DND-41 (cell line): ENCODE measurements around the gene MAMDC2.

ENCODE experiments used
- ATAC-seq: fragments of 200-7000 bp; cut with Tn5 transposase; 3 replicates; pipeline ENCODE4 v1.9.1; 2021; ENCODE audit warnings: low read depth; ENCODE audit not compliant: insufficient read depth
- DNase-seq: peaks from one replicate; pipeline ENCODE4 v3.0.0-alpha.2; 2020
- H2AFZ ChIP-seq: 2 replicates; pipeline ENCODE4 v1.6.0; 2012; ENCODE audit warnings: low read depth, low read length
- H3K27ac ChIP-seq: 2 replicates; pipeline ENCODE4 v1.5.1; 2012; ENCODE audit warnings: low read length, inconsistent platforms
- H3K27me3 ChIP-seq: fragments of 200-600 bp; sonication (generic); 2 replicates; pipeline ENCODE4 v1.6.0; 2012; ENCODE audit warnings: low read length, mild to moderate bottlenecking, inconsistent platforms; ENCODE audit not compliant: insufficient read depth, poor library complexity
- H3K36me3 ChIP-seq: 2 replicates; pipeline ENCODE4 v1.5.1; 2012; ENCODE audit warnings: low read length, inconsistent platforms; ENCODE audit not compliant: insufficient read depth
- H3K4me1 ChIP-seq: 2 replicates; pipeline ENCODE4 v1.5.1; 2012; ENCODE audit warnings: mild to moderate bottlenecking, low read length; ENCODE audit not compliant: insufficient read depth
- H3K4me2 ChIP-seq: 2 replicates; pipeline ENCODE4 v1.6.0; 2012; ENCODE audit warnings: mild to moderate bottlenecking, moderate library complexity, low read length, inconsistent platforms; ENCODE audit not compliant: insufficient read depth
- H3K4me3 ChIP-seq, 2 experiments: fragments of 200-600 bp in 1 of 2; shearing (Covaris generic) in 1 of 2; 2 replicates each; pipeline ENCODE4 v1.5.1; 2012 to 2016; ENCODE audit warnings: inconsistent platforms in 2 of 2, low read length in 2 of 2, mild to moderate bottlenecking in 2 of 2, low read depth in 1 of 2, moderate library complexity in 1 of 2
- H3K79me2 ChIP-seq: 2 replicates; pipeline ENCODE4 v1.6.0; 2012; ENCODE audit warnings: low read length, inconsistent platforms; ENCODE audit not compliant: insufficient read depth
- H3K9ac ChIP-seq: 2 replicates; pipeline ENCODE4 v1.6.0; 2012; ENCODE audit warnings: low read depth, mild to moderate bottlenecking, inconsistent platforms, low read length, moderate library complexity
- H3K9me3 ChIP-seq: 2 replicates; pipeline ENCODE4 v1.5.1; 2012; ENCODE audit warnings: low read length, moderate library complexity, mild to moderate bottlenecking, inconsistent platforms; ENCODE audit not compliant: insufficient read depth, severe bottlenecking
- H4K20me1 ChIP-seq: 2 replicates; pipeline ENCODE4 v1.6.0; 2012; ENCODE audit warnings: low read length; ENCODE audit not compliant: insufficient read depth
- CTCF ChIP-seq: IDR thresholded peaks from 2 replicates; pipeline ENCODE4 v1.5.1; 2012; ENCODE audit warnings: borderline replicate concordance, low read length, moderate library complexity, mild to moderate bottlenecking; ENCODE audit not compliant: poor library complexity, severe bottlenecking; ENCODE audit errors: extremely low read depth
- EZH2 ChIP-seq: IDR thresholded peaks from 3 replicates; pipeline ENCODE4 v1.6.1; 2012; ENCODE audit warnings: borderline replicate concordance, low read depth, mild to moderate bottlenecking, moderate library complexity, low read length, inconsistent platforms; ENCODE audit not compliant: severe bottlenecking

MAMDC2 gene

GRCh38 chr9:70110194-70111041 is 66.8 kb downstream of the MAMDC2 start:
- H2AFZ ChIP-seq: no peak overlapping the region
- no peak overlapping the region for H3K27ac ChIP-seq
- no peaks in the 10 kb centered on the region for H4K20me1 ChIP-seq
- ATAC-seq (no peak), DNase-seq (no peak)
- H3K9ac ChIP-seq: no peak overlapping the region
- H3K27me3 ChIP-seq: no peaks in the 10 kb centered on the region
- no peak overlapping the region for H3K4me3 ChIP-seq
- no peak for TF ChIP-seq EZH2
- no peak for TF ChIP-seq CTCF
- H3K79me2 ChIP-seq: no peaks in the 10 kb centered on the region
- H3K36me3 ChIP-seq: no peaks in the 10 kb centered on the region
- H3K4me2 ChIP-seq: no peak overlapping the region
- H3K9me3 ChIP-seq: no peaks in the 10 kb centered on the region
- no peaks in the 10 kb centered on the region for H3K4me1 ChIP-seq

- Histone ChIP-seq H3K36me3 (no peaks in the 10 kb centered on the region), H3K79me2 (no peaks in the 10 kb centered on the region), H3K9ac (no peak overlapping the region), H3K4me2 (no peak overlapping the region), H3K27me3 (no peaks in the 10 kb centered on the region), H3K27ac (no peak overlapping the region), H3K9me3 (no peaks in the 10 kb centered on the region), H2AFZ (no peak overlapping the region), H3K4me3 (no peak overlapping the region), H4K20me1 (no peaks in the 10 kb centered on the region), H3K4me1 (no peaks in the 10 kb centered on the region)
- ATAC-seq: peak; percentile 74
- peak; percentile 43 for DNase-seq
- TF ChIP-seq CTCF: peak; percentile 81
- TF ChIP-seq EZH2: no peak
Measured at GRCh38 chr9:70111042-70111602, 67.5 kb downstream of the MAMDC2 start.

GRCh38 chr9:70111641-70112236 is 68.1 kb downstream of the MAMDC2 start:
- no peak overlapping the region for H3K27ac ChIP-seq
- H3K4me1 ChIP-seq: no peaks in the 10 kb centered on the region
- DNase-seq: no peak
- no peak overlapping the region for H2AFZ ChIP-seq
- no peaks in the 10 kb centered on the region for H3K27me3 ChIP-seq
- no peaks in the 10 kb centered on the region for H3K36me3 ChIP-seq
- no peak for ATAC-seq
- H3K79me2 ChIP-seq: no peaks in the 10 kb centered on the region
- no peak overlapping the region for H3K4me2 ChIP-seq
- H3K4me3 ChIP-seq: no peak overlapping the region
- H3K9me3 ChIP-seq: no peaks in the 10 kb centered on the region
- TF ChIP-seq EZH2: no peak
- no peak for TF ChIP-seq CTCF
- H4K20me1 ChIP-seq: no peaks in the 10 kb centered on the region
- no peak overlapping the region for H3K9ac ChIP-seq
